HG03135 (cell line): ENCODE measurements around the gene RALGDS.
A peak's percentile ranks its signal among the peaks of the same experiment; 100 is the strongest.

Source experiments
- ATAC-seq: cut with Tn5 transposase; IDR thresholded peaks from one replicate; pipeline ENCODE4 v1.9.1; 2021; ENCODE audit warnings: mild to moderate bottlenecking, moderate library complexity; ENCODE audit not compliant: unreplicated experiment

RALGDS gene

DNA sequence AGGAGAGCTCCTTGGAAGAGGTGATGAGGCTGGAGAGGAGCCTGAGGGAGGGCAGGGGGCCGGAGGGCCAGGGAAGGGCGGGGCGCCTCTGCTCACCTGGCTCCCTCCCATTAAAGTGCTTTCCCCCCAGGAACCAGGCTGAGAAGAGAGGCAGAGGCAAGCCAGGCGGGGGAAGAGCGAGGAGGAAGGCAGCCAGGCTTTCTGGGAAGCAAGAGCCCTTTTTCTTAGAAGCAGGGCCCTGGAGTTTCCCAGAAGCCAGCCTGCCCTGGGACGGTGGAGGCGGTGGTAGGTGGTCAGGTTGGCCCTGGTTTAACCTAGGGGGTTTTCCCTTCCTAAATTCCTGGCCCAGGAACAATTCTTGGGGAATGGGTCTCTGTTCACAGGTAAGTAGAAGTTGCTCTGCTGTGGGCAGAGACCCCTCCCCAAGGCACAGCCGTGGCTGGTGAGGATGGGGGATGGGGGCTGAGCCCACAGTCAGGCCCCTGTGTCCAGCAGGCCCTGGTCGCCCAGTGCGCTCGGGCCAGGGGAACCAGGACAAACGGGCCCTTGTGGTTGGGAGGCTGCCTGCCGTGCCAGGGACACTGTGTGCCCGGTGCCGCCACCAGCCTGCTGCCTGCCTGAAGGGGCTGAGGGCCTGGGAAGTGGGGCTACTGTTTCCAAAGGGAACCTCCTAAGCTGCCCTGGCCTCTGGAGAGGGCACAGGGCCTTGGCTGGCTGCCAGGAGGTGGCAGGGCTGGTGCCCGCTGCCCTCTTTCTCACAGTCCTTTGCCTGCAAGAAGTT, 16.6 kb upstream of the RALGDS start:
- ATAC-seq, result no peak

DNA sequence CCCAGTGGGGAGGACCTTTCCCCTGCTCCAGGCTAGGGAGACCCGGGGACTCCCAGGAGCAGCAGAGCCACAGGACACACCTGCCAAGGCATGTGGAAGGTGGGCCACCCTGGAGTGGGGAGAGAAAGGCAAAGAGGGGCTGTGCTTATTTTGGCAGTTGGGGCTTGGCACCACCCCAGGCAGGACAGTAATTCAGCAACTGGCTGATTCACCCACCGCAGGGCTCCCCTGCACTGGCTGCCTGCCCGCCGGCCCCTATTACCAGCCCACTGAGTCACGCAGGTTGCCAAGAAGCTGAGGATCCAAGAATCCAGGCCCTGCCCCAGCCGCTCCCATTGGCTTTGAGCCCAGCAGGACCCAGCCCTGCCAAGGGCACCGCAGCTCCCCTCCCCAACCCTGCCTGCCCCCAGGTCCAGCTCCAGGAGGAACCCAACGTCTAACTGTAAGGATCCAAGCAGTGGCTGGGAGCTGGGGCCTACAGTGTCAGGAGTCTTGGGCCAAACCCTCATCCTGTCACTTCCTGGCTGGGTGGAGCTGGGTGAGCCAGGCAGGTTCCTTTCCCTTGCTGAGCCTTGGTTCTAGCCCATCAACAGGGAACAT, 14.2 kb upstream of the RALGDS start:
- no peak for ATAC-seq

DNA sequence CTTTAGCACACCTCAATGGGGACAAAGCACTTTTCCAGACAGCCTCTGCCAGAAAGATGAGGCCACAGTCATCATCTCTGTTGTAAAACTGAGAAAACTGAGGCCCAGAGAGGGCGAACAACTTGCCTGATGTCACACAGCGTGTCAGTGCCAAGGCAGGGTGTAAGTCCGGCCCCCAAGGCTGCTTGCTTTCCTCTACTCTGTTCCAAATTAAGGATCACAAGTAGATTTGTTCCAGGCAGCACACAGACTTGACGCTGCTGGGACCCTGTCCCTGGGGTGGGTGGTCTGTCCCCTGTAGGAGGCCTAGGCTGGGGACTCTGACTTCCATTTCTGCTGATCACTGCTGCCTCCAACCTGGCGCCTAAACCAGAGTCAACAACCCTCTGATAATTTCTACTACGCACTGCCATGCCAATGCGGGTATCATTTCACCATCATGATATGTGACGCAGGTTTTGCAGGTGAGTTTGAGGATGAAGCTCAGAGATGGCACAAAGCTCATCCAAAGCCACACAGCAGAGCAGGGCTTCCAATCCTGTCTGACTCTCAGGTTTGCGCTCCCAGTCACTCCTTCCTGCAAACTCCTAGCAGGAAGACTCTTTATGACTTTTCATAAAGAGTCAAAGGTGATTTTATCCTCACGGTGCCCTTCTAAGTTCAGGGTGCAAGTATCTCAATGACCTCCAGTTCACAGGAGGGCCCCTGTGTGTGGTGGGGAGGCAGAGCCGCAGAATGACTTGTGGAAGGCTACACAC, 13.5 kb upstream of the RALGDS start:
- no peak for ATAC-seq

DNA sequence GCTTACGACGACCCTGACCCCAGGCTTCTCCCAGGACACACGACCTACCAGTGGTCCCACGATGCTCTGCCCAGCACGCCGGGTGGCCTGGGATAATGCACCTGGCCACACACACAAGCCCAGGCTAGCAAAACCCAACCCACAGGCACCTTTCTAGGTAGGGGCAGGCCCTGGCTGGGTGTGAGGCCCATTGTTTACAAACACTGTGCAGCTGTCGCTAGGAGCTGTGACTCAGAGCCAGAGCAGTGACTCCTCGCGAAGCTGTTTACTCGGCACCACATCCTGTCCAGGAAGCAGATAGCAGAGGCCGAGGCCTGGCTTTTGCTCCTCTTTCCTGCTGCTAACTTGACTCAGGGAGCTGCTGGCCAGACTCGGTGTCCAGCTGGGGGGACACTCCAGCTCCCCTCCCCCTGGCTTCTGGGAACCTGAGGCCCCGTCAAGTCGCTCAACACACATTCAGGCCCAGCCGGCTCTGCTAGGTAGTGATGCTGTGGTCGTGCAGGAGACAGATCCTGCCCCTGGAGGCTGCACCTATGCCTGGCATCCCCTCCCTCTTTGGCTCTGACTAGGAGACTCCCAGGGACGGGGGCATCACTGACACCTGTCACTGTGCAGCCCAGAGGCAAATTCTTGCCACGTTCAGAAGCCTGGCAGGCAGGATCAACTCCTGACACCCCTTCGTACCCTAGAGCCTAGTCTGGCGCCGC, 12.8 kb upstream of the RALGDS start:
- ATAC-seq, result peak; percentile 79

DNA sequence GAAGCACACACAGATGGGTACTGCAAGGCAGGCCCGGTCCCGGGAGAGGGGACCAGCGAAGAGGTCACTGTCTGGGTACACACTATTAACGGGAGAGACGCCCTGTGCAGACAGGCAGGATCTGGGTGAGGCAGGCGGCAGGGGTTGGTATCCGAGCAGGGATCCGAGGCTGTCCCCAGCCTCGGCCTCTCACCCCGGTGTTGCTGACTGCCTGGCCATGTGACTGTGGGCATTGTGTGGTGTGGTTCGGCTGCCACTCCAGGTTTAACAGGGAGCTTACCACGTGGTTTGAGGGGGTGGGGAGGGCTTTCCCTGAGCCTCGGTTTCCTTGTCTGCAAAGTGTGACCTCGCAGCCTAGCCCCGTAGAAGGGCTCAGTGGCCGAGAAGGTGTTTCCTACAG, 11.1 kb upstream of the RALGDS start:
- no peak for ATAC-seq

DNA sequence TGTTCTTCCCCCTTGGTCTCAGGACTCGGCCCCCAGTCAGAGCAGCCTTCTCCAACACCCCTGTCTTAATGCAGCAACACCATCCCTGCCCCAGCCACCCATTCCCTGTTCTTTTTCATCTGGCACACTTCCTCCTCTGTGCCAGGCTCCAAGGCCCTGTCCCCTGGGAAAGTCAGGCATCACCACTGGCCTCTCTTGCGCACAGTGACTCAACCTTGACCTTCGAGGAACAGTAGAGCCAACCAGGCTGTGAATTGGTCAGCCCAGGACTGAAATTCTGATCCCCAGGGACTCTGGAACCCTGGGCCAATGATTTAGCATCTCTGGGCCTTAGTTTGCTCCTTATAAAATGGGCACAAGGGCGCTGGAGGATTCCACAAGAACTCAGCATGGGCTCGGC, 10.5 kb upstream of the RALGDS start:
- no peak for ATAC-seq

DNA sequence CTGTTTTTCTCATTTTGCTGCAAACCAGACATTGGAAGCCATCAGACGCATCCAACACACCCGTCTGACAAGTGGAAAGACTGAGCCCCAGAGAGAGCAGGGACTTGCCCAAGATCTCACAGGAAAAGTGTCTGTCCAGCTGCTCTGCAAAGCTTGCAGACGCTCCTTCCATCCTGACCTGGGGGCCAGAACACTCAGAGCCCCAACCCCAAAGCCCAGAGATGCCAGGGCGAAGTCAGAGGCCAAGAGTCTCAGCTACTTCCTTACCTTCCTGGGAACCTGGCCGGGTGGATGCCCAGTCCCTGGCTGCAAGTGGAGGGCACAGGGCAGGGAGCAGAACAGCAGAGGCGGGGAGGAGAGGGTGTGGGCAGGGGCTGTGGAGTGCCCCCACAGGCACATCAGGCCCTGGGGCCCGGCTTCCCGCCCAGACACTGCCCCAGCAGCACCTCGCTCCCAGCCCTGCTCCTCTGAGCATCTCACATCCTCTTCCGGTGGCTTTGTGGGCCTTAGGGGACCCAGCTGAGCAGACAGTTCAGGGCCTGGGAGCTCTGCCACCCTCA, 9.7 kb upstream of the RALGDS start:
- ATAC-seq, result no peak

DNA sequence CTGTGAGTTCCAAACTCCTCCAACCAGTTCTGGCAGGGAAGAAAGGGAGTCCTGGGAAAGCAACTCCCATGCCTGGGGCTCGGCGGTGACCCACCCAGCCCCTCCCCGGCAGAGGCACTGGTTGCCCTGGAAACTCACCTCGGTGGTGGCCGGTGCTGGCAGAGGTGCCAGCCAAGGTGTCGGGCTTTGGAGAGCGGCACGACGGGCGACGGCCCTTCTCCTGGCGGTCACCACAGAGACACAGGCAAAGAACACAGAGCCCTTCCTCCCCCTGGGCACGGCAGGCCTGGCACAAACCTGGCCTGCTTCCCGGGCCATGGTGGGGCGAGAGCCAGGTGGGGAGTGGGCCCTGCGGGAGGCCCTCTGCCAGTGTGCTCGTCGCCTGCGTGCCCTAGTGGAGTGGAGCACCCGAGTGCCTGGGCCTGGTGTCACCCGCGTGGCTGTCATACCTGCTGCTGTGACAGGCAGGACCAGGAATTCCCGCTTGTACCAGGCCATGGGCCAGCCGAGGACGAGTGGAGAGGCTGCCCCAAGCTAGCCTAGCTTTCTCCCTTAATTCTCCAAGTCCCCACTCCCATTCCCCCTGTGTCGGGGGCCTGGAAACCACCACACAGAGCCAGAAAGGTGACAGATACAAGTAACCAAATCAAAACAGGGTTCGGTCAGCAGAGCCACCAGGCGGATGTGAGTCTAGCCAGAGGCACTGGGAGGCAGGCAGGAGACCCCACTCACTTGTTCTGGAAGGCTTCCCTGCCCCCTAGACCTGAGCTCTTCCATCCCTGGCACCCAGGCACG, 8.2 kb upstream of the RALGDS start:
- no peak for ATAC-seq

DNA sequence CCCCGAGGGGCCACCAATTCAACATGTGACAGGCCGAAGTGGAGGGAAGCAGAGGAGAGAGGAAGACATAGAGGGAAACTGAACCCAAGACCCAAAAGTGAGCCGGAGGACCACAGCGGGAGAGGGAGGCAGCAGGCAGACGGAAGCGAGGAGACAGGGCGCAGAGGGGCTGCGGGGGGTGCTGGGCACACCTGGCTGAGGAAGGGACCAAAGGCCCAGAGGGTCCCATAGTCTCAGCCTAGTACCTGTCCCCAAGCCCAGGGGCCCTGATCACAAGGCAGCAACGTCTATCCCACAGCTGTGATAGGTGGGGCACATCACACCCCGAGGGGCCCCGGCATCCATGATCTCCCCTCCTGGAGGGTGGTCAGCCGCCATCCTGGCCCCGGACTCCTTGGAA, 7.1 kb upstream of the RALGDS start:
- no peak for ATAC-seq

DNA sequence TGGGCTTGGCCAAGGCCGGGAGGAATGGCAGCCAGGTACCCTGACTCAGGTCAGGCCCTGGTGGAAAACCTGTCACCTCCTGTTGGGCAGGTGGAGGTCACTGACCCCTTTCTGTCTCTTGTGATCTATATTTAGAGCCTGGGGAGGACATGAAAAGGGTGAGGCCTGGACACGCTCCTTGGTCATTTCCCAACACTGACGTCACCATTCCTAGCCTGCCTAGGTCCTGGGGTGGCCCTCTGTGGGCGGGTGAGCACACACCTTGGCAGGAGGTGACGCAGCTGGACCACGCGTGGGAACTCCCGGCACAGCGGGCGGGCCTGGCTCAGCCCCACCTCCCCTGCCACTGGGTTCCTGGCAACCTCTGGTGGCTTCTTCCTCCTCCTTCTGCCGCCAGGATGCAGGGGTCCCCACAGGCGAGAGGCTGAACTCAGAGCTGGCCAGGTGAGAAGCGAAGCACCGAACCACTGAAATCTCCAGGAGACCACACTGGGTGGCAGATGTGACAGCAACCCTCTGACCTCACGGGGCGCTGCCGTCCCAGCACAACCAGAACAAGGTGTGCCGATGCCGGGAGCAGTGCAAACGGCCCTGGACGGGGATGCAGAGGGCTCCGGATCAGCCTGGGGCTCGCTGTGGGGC, 6.4 kb upstream of the RALGDS start:
- no peak for ATAC-seq

DNA sequence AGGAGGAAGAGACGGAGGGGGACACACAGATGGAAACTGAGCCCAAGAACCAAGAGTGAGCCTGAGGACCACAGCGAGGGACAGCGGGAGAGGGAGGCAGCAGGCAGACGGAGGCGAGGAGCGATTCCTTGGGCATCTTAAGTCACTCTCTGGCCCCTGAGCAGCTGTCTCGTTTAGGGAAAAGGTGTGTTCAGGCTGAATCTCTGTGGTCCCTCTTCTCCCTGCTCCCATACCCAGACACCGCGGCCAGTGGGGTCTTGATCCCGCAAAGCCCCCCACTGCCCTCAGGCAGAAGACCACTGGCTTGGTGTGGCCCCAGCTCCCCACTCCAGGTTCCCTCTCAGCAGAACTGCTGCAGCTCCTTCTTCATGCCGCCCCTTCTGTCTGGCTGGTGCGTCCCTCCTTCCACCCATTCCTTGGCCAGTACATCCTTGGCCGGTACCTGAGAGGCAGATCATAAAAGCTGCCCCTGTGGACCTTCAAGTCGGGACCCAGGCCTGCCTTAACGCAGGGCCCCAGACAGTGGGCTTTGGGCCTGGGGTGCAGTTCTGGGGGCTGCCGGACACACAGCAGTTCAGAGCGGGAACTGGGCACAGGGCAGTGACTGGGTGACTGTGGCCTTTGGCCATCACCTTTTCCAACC, 5.8 kb upstream of the RALGDS start:
- no peak for ATAC-seq

DNA sequence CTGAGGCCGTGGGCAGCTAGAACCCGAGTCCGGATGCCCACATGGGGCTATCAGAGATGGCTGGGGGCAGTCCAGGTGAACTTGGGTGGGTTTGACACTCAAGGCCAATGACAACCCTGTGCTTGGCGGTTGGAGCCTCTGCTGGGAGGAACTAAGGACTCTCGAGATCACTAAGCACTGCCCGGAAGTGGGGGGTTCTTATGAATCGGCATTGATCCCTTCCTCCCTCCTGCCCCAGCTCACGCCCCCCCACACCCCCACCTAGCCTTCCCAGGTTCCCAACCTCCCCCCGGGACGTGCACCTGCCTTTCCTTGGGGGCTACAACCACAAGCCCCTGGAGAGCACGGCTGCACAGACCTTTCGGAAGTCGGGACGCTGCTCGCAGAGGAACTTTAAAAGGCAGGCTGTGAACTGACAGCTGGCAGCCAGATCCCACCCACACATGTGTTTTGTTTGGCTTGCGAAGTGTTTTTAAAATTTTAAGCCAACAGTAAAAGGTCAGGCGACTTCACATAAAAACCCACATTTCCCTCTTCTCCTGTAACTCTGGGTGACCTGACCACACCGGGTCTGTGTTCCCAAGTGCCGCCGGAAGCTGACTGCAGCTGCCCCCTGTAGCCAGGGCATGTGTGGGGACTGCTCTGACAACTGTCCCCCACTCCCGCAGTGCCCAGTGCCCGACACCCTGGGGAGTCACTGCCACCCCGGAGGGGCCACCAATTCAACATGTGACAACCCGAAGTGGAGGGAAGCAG, 5.1 kb upstream of the RALGDS start:
- ATAC-seq, result no peak

DNA sequence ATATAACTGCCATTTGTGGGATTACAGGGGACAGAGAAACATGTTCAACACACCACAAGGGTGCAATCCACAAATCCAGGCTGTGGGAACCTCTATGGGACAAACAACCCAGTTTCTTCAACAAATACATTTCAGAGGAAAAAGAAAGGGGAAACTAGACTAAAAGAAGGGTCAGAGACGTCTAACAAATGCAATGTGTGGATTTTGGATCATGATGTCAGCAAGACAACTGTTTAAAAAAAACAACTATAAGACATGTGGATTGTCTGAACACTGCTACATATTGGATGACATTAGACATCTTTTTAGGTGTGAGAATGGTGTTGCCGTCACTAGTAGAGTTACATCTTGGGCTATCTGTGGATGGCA, 3.9 kb upstream of the RALGDS start:
- ATAC-seq, result no peak

DNA sequence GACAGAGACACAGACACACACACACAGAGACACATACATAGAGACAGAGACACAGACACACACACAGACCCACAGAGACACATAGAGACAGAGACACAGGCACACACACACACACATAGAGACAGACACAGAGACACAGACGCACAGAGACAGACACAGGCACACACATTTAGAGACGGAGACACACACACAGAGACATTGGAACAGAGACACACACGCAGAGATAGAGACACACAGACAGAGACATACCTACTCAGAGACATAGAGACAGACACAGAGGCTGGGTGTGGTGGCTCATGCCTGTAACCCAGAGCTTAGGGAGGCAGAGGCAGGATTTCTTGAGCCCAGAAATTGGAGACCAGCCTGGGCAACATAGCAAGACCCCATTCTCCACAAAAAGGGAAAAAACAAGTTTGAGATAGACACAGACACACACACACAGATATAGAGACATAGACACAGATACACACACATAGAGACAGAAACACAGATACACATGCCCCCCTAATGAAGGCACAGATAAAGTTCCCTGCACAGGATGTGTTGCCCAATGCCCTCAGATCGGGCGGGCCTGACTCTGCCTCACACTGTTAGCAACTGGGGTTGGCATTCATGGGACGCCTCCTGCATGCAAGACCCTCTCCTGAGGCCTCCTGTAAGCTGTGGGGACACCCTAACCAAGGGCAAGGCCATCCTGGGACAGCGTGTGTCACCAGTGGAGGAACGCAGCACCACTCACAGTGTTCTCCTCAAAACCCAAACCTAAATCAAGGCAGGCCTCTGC, 3.3 kb upstream of the RALGDS start:
- no peak for ATAC-seq

DNA sequence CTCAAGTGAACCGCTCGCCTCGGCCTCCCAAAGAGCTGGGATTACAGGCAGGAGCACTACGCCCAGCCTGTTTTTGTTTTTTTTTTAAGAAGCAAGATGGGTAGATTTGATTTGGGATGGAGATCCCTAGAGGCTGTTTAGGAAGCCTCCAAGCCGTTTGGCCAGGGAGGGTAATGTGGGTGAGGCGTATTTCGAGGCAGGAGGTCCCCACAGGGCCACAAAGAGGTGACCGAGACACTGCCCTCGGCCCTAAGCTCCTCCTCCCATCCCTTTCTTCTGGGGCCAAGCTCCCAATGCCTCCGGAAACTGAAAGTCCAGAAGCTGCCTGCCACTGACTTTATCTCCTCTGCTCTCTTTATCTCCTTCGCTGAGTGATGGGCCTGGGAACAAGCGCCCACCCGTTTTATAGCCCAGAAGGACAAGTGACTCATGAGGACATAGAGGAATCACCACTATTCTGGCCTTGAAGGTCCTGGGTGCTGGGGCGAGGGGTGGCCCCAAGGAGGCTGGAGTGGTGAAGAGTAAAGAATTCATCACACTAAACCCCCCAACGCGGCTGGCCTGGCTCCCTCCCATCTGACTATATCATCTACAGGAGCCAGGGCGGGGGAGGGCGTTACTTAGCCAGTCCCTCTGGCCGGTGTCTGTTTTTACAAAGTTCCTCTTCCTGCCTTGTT, 2.0 kb upstream of the RALGDS start:
- no peak for ATAC-seq

DNA sequence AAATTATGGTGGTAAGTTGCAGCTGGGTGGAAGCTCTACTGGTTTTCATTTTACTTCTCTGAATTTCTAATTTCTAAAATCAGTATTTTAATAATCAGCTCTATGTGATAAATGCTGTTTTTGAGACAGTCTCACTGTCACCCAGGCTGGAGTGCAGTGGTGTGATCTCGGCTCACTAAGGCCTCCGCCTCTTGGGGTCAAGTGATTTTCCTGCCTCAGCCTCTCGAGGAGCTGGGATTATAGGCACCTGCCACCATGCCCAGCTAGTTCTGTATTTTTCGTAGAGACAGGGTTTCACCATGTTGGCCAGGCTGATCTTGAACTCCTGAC, 1.5 kb upstream of the RALGDS start:
- no peak for ATAC-seq

DNA sequence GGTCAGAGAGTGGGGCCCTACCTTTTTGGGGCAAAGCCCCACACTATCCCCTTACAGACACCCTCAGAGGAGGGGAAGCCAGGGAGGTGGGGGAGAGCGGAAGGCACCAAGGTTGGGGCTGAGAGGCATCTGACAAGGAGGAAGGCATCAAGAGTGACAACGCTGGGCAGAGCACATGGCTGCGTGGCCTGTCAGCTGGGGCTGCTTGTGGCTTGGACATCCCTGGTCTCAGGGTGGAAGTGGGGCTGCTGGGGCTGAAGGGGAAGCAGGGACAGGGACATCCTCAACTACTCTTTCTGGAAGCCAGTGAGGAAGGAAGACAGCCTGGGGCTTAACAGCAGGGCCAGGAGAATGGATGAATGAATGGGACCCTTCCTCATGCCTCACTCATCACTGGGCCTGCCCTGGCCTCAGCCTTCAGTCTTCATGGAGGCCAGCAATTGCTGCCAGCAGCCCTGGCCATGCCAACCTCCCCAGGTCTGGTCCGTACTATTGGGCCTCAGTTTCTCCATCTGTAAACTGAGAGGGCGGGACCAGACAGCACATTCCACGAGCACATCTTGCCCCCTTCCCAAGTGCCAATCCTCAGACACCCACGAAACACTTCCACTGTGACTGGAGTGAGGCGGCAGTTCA, 993 bp upstream of the RALGDS start:
- no peak for ATAC-seq
